GOT3 (cell line): ENCODE results near the gene CYP2W1.
"Not testable (repeated sequence)": the region's sequence is repeated elsewhere in the genome, so short reads cannot be mapped to it uniquely, and the experiment has no call there.

Experiments used
- DNase-seq: peaks from one replicate; lab custom pipeline; 2025; ENCODE audit warnings: mixed read lengths; lab: John Stamatoyannopoulos, UW

Gene CYP2W1

GRCh38 chr7:997404-998395 lies 14.7 kb downstream of the CYP2W1 start:
- DNase-seq: no peak

- DNase-seq: no peak
These were observed 16.3 kb downstream of the CYP2W1 start for GRCh38 chr7:999149-999879.

GRCh38 chr7:999941-1000935 lies 17.3 kb downstream of the CYP2W1 start:
- no peak for DNase-seq

- not testable (repeated sequence) for DNase-seq
These were observed 18.2 kb downstream of the CYP2W1 start for GRCh38 chr7:1001069-1001770.

- not testable (repeated sequence) for DNase-seq
These were observed 19.0 kb downstream of the CYP2W1 start for GRCh38 chr7:1002026-1002425.

GRCh38 chr7:1002445-1002844 lies 19.5 kb downstream of the CYP2W1 start:
- DNase-seq: not testable (repeated sequence)

GRCh38 chr7:1004018-1004852 lies 21.3 kb downstream of the CYP2W1 start:
- DNase-seq: no peak

GRCh38 chr7:1005303-1005702 lies 22.3 kb downstream of the CYP2W1 start:
- DNase-seq: no peak

- no peak for DNase-seq
These were observed 24.9 kb downstream of the CYP2W1 start for GRCh38 chr7:1007901-1008300.

- DNase-seq: no peak
These were observed 25.9 kb downstream of the CYP2W1 start for GRCh38 chr7:1008733-1009363.

GRCh38 chr7:1009747-1010146 lies 26.8 kb downstream of the CYP2W1 start:
- DNase-seq: no peak

GRCh38 chr7:1010226-1010625 lies 27.2 kb downstream of the CYP2W1 start:
- DNase-seq: no peak

- no peak for DNase-seq
These were observed 28.5 kb downstream of the CYP2W1 start for GRCh38 chr7:1011297-1012003.

GRCh38 chr7:1012004-1012715 lies 29.2 kb downstream of the CYP2W1 start:
- no peak for DNase-seq

- no peak for DNase-seq
These were observed 29.7 kb downstream of the CYP2W1 start for GRCh38 chr7:1012716-1013095.

- DNase-seq: no peak
These were observed 30.6 kb downstream of the CYP2W1 start for GRCh38 chr7:1013581-1013980.

GRCh38 chr7:1014681-1015080 lies 31.7 kb downstream of the CYP2W1 start:
- no peak for DNase-seq
